ENCODE results near the gene PTPRF. TPM values are rescaled to one million over a fixed set of nuclear protein-coding genes. Genes with fewer than 3 reads are reported as not detected.

PTPRF gene
- total and polyA plus RNA-seq, 4 donors, result 40.0 to 160 (median 92.1) TPM

DNA sequence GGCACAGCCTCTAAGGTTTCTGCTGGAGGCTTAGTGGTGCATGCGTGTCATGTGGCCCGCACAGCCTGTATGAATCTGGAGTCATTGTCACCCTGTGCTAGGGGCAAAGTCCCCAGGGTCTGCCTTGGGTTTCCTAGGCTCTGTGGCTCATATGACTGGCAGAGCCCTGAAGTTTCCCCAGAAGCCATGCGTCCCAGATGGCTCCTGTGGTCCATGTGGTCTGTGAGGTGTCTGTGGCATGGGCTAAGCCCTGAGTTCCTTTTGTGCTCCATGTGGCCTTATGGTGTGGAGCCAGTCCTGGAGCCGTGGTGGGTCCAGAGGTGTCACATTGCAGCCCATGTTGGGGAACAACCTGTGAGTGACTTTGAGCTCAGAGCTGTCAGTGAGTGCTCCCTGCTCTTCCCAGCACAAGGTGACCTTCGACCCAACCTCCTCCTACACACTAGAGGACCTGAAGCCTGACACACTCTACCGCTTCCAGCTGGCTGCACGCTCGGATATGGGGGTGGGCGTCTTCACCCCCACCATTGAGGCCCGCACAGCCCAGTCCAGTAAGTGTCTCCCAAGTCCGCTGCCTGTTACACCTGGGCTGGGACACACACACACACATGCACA lies 61.5 kb downstream of the PTPRF start:
- Histone ChIP-seq H3K4me3 (no peak overlapping the region), H3K4me1 (ENCODE audit: control insufficient read depth in 5 of 5, insufficient read depth in 5 of 5, low read length in 5 of 5) (no peaks in the 10 kb centered on the region), H3K9ac (ENCODE audit: insufficient read depth in 1 of 2, low read length in 2 of 2) (no peak overlapping the region), H3K36me3 (ENCODE audit: control insufficient read depth in 4 of 4, insufficient read depth in 4 of 4, low read length in 4 of 4) (peaks cover 0 to 25% (median 4%) of the 10 kb centered on the region in 4 donors), H3K27me3 (ENCODE audit: control insufficient read depth in 3 of 3, insufficient read depth in 3 of 3, low read length in 2 of 3) (no peaks in the 10 kb centered on the region), H3K27ac (ENCODE audit: low read depth in 1 of 2, low read length in 1 of 2) (no peak overlapping the region), H3K9me3 (ENCODE audit: control insufficient read depth in 4 of 4, insufficient read depth in 3 of 4, low read length in 3 of 4) (no peaks in the 10 kb centered on the region)
- TF ChIP-seq, protein P1, sequence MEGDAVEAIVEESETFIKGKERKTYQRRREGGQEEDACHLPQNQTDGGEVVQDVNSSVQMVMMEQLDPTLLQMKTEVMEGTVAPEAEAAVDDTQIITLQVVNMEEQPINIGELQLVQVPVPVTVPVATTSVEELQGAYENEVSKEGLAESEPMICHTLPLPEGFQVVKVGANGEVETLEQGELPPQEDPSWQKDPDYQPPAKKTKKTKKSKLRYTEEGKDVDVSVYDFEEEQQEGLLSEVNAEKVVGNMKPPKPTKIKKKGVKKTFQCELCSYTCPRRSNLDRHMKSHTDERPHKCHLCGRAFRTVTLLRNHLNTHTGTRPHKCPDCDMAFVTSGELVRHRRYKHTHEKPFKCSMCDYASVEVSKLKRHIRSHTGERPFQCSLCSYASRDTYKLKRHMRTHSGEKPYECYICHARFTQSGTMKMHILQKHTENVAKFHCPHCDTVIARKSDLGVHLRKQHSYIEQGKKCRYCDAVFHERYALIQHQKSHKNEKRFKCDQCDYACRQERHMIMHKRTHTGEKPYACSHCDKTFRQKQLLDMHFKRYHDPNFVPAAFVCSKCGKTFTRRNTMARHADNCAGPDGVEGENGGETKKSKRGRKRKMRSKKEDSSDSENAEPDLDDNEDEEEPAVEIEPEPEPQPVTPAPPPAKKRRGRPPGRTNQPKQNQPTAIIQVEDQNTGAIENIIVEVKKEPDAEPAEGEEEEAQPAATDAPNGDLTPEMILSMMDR (IDR thresholded peaks at IDR 0.05; ENCODE audit: control extremely low read depth, extremely low read depth), result no peak
- WGBS, 2 donors, result 90 to 93% methylated on average over 11 of the region's 11 CpGs
- ATAC-seq (ENCODE audit: insufficient read depth, low FRiP score) (no peak), DNase-seq (no peak)

GRCh38 chr1:43592974-43593683 lies 62.4 kb downstream of the PTPRF start:
- Histone ChIP-seq H3K9ac (ENCODE audit: insufficient read depth in 1 of 2, low read length in 2 of 2) (no peak overlapping the region), H3K9me3 (ENCODE audit: control insufficient read depth in 4 of 4, insufficient read depth in 3 of 4, low read length in 3 of 4) (no peaks in the 10 kb centered on the region), H3K27ac (ENCODE audit: low read depth in 1 of 2, low read length in 1 of 2) (no peak overlapping the region), H3K4me3 (no peak overlapping the region), H3K36me3 (ENCODE audit: control insufficient read depth in 4 of 4, insufficient read depth in 4 of 4, low read length in 4 of 4) (peaks cover 0 to 28% (median 3%) of the 10 kb centered on the region in 4 donors), H3K27me3 (ENCODE audit: control insufficient read depth in 3 of 3, insufficient read depth in 3 of 3, low read length in 2 of 3) (no peaks in the 10 kb centered on the region), H3K4me1 (ENCODE audit: control insufficient read depth in 5 of 5, insufficient read depth in 5 of 5, low read length in 5 of 5) (no peaks in the 10 kb centered on the region)
- ATAC-seq (ENCODE audit: insufficient read depth, low FRiP score) (no peak), DNase-seq (no peak)
- 91 to 92% methylated on average over 16 of the region's 16 CpGs for WGBS, 2 donors
- TF ChIP-seq, protein P1 (IDR thresholded peaks at IDR 0.05; ENCODE audit: control extremely low read depth, extremely low read depth), result no peak

DNA sequence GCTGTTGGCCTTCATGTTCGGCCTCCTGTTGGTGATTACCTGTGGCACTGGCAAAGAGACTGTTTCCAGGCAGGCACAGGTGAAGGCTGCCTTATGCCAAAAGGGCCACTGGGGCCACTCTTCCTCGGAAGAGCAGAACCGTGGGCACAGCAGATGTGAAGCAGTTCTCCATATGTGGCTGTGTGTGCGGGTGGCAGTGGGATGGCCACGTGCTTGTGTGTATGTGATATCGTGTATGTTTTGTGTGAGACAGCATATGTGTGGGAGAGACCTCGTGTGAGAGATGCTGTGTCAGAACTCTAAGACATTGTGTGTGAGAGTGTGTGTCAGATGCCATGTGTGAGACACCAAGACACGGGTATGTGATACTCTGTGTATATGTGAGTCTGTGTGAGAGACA lies 65.9 kb downstream of the PTPRF start:
- WGBS, 2 donors, result 89% methylated on average over 8 of the region's 8 CpGs
- H3K9me3 ChIP-seq (ENCODE audit: control insufficient read depth in 4 of 4, insufficient read depth in 3 of 4, low read length in 3 of 4), result no peaks in the 10 kb centered on the region
- no peaks in the 10 kb centered on the region for H3K4me1 ChIP-seq (ENCODE audit: control insufficient read depth in 5 of 5, insufficient read depth in 5 of 5, low read length in 5 of 5)
- H3K27ac ChIP-seq (ENCODE audit: low read depth in 1 of 2, low read length in 1 of 2), result no peak overlapping the region
- H3K36me3 ChIP-seq (ENCODE audit: control insufficient read depth in 4 of 4, insufficient read depth in 4 of 4, low read length in 4 of 4), result peaks cover 0 to 21% (median 3%) of the 10 kb centered on the region in 4 donors
- DNase-seq (no peak), ATAC-seq (ENCODE audit: insufficient read depth, low FRiP score) (no peak)
- TF ChIP-seq, protein P1 (IDR thresholded peaks at IDR 0.05; ENCODE audit: control extremely low read depth, extremely low read depth), result no peak
- no peak overlapping the region for H3K4me3 ChIP-seq
- H3K27me3 ChIP-seq (ENCODE audit: control insufficient read depth in 3 of 3, insufficient read depth in 3 of 3, low read length in 2 of 3), result no peaks in the 10 kb centered on the region
- H3K9ac ChIP-seq (ENCODE audit: insufficient read depth in 1 of 2, low read length in 2 of 2), result no peak overlapping the region
